HepG2 (cell line): ENCODE results near the gene PRPSAP1. TPM values are rescaled to one million over a fixed set of nuclear protein-coding genes. Genes with fewer than 3 reads are reported as not detected.
A peak's percentile ranks its signal among the peaks of the same experiment; 100 is the strongest.

Experiments used
- CENPT ChIP-seq: sonication (generic); formaldehyde crosslinking; IDR thresholded peaks from 2 replicates; pipeline ENCODE4 v1.8.0; 2022; ENCODE audit warnings: low read depth, mild to moderate bottlenecking, moderate library complexity, missing genetic modification reagents
- EED ChIP-seq: sonication (generic); formaldehyde crosslinking; IDR thresholded peaks from 2 replicates; pipeline ENCODE4 v1.5.0; 2020; ENCODE audit warnings: mild to moderate bottlenecking, missing genetic modification reagents
- GABPA ChIP-seq, 2 experiments: IDR thresholded peaks; 2 replicates each; pipeline ENCODE4 v1.6.1; 2011 to 2016; ENCODE audit warnings: low read depth in 2 of 2, low read length in 1 of 2, missing biosample characterization in 1 of 2, missing genetic modification characterization in 1 of 2
- PREB ChIP-seq: sonication (generic); formaldehyde crosslinking; IDR thresholded peaks from 2 replicates; pipeline ENCODE4 v1.4.0; 2020; ENCODE audit warnings: missing genetic modification reagents
- TAF15 ChIP-seq: fragments of 200-400 bp; formaldehyde crosslinking; IDR thresholded peaks from one replicate; pipeline ENCODE4 v1.6.1; 2018; ENCODE audit warnings: mild to moderate bottlenecking, low read depth, low read length; ENCODE audit not compliant: poor library complexity, severe bottlenecking
- TEF ChIP-seq: sonication (generic); formaldehyde crosslinking; IDR thresholded peaks from 2 replicates; pipeline ENCODE4 v1.5.0; 2020; ENCODE audit warnings: missing genetic modification reagents
- ZBTB33 ChIP-seq: sonication (generic); formaldehyde crosslinking; IDR thresholded peaks from 2 replicates; pipeline ENCODE4 v1.4.0; 2020; ENCODE audit warnings: missing genetic modification reagents
- ZBTB7B ChIP-seq: sonication (generic); formaldehyde crosslinking; IDR thresholded peaks from 2 replicates; pipeline ENCODE4 v1.4.0; 2020; ENCODE audit warnings: missing genetic modification reagents
- ZNF335 ChIP-seq: sonication (generic); formaldehyde crosslinking; IDR thresholded peaks from 2 replicates; pipeline ENCODE4 v1.4.0; 2020; ENCODE audit warnings: missing genetic modification reagents
- ZNF484 ChIP-seq: sonication (generic); formaldehyde crosslinking; IDR thresholded peaks from 2 replicates; pipeline ENCODE4 v1.5.1; 2020; ENCODE audit warnings: mild to moderate bottlenecking, low read depth, missing genetic modification reagents, borderline replicate concordance
- ZNF543 ChIP-seq: sonication (generic); formaldehyde crosslinking; IDR thresholded peaks from 2 replicates; pipeline ENCODE4 v1.4.0; 2020; ENCODE audit warnings: mild to moderate bottlenecking, missing genetic modification reagents
- ZNF552 ChIP-seq: sonication (generic); formaldehyde crosslinking; IDR thresholded peaks from 2 replicates; pipeline ENCODE4 v1.9.0; 2022; ENCODE audit warnings: missing genetic modification reagents, mild to moderate bottlenecking, borderline replicate concordance
- ZNF660 ChIP-seq: sonication (generic); formaldehyde crosslinking; IDR thresholded peaks from 2 replicates; pipeline ENCODE4 v1.5.1; 2020; ENCODE audit warnings: mild to moderate bottlenecking, low read depth, missing genetic modification reagents, borderline replicate concordance
- polyA plus RNA-seq, 8 experiments: library from polyadenylated mRNA; depleted of rRNA in 3 of 8; stranded (reverse) in 7 of 8; unstranded in 1 of 8; fragments of >200 nt; fragmentation: Illumina TruSeq in 4 of 8; extraction: Trizol in 4 of 8; gene quantifications; 2 replicates each; pipeline versions ENCODE4 v1.2.1 to v1.2.3, GENCODE V29; 2011 to 2016; ENCODE audit warnings: low read depth in 4 of 8, missing spikeins in 1 of 8, mixed read lengths in 1 of 8; ENCODE audit not compliant: insufficient read depth in 1 of 8
- total RNA-seq, 5 experiments: library from RNA; depleted of rRNA; stranded (reverse); fragments of >200 nt; fragmentation: Illumina TruSeq; extraction: Trizol; gene quantifications; 2 replicates each; pipeline ENCODE4 v1.2.3, GENCODE V29; 2016; ENCODE audit warnings: low read depth in 1 of 5
- TF ChIP-seq, protein P1 (sequence below): sonication (generic); formaldehyde crosslinking; IDR thresholded peaks from 2 replicates; pipeline ENCODE4 v1.4.0; 2020; ENCODE audit warnings: mild to moderate bottlenecking, missing genetic modification reagents
- TF ChIP-seq, protein P2 (sequence below): sonication (generic); formaldehyde crosslinking; IDR thresholded peaks from 2 replicates; pipeline ENCODE4 v1.5.1; 2020; ENCODE audit warnings: missing genetic modification reagents, mild to moderate bottlenecking, borderline replicate concordance
- TF ChIP-seq, protein P3 (sequence below): sonication (generic); formaldehyde crosslinking; IDR thresholded peaks from 2 replicates; pipeline ENCODE4 v1.4.0; 2020; ENCODE audit warnings: mild to moderate bottlenecking, missing genetic modification reagents
- TF ChIP-seq, protein P4 (sequence below): sonication (generic); formaldehyde crosslinking; IDR thresholded peaks from 2 replicates; pipeline ENCODE4 v1.4.0; 2020; ENCODE audit warnings: missing genetic modification reagents, borderline replicate concordance

The PRPSAP1 gene
- total and polyA plus RNA-seq, 2 of the 13 experiments (the other 11 are each of a cell fraction or from before 2014, with no cell fraction given), result 91.1 to 314 TPM

GRCh38 chr17:76351526-76352071 is 2.1 kb downstream of the PRPSAP1 start (continued):
- TF ChIP-seq ZBTB7B (peak; percentile 33; the same call in 1 of the 2 replicates), ZNF335 (peak; percentile 23; the same call in 1 of the 2 replicates), ZNF543 (CRISPR knock-in tag) (no peak), ZNF552 (no peak), GABPA (IDR thresholded peaks at IDR 0.05; ENCODE audit: low read depth, low read length) (no peak), GABPA (CRISPR knock-in tag; IDR thresholded peaks at IDR 0.05; ENCODE audit: low read depth) (no peak), CENPT (CRISPR knock-in tag) (no peak), TEF (CRISPR knock-in tag) (no peak), EED (CRISPR knock-in tag) (no peak), ZBTB33 (CRISPR knock-in tag) (no peak), ZNF660 (CRISPR knock-in tag) (no peak), ZNF484 (CRISPR knock-in tag) (no peak), TAF15 (no peak), PREB (no peak)
- TF ChIP-seq, protein P1, sequence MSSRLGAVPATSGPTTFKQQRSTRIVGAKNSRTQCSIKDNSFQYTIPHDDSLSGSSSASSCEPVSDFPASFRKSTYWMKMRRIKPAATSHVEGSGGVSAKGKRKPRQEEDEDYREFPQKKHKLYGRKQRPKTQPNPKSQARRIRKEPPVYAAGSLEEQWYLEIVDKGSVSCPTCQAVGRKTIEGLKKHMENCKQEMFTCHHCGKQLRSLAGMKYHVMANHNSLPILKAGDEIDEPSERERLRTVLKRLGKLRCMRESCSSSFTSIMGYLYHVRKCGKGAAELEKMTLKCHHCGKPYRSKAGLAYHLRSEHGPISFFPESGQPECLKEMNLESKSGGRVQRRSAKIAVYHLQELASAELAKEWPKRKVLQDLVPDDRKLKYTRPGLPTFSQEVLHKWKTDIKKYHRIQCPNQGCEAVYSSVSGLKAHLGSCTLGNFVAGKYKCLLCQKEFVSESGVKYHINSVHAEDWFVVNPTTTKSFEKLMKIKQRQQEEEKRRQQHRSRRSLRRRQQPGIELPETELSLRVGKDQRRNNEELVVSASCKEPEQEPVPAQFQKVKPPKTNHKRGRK (CRISPR knock-in tag), result no peak
- TF ChIP-seq, protein P2, sequence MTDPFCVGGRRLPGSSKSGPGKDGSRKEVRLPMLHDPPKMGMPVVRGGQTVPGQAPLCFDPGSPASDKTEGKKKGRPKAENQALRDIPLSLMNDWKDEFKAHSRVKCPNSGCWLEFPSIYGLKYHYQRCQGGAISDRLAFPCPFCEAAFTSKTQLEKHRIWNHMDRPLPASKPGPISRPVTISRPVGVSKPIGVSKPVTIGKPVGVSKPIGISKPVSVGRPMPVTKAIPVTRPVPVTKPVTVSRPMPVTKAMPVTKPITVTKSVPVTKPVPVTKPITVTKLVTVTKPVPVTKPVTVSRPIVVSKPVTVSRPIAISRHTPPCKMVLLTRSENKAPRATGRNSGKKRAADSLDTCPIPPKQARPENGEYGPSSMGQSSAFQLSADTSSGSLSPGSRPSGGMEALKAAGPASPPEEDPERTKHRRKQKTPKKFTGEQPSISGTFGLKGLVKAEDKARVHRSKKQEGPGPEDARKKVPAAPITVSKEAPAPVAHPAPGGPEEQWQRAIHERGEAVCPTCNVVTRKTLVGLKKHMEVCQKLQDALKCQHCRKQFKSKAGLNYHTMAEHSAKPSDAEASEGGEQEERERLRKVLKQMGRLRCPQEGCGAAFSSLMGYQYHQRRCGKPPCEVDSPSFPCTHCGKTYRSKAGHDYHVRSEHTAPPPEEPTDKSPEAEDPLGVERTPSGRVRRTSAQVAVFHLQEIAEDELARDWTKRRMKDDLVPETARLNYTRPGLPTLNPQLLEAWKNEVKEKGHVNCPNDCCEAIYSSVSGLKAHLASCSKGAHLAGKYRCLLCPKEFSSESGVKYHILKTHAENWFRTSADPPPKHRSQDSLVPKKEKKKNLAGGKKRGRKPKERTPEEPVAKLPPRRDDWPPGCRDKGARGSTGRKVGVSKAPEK (CRISPR knock-in tag), result peak; percentile 69; the same call in 1 of the 2 replicates
- TF ChIP-seq, protein P3, sequence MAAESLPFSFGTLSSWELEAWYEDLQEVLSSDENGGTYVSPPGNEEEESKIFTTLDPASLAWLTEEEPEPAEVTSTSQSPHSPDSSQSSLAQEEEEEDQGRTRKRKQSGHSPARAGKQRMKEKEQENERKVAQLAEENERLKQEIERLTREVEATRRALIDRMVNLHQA (CRISPR knock-in tag), result no peak
- TF ChIP-seq, protein P4, sequence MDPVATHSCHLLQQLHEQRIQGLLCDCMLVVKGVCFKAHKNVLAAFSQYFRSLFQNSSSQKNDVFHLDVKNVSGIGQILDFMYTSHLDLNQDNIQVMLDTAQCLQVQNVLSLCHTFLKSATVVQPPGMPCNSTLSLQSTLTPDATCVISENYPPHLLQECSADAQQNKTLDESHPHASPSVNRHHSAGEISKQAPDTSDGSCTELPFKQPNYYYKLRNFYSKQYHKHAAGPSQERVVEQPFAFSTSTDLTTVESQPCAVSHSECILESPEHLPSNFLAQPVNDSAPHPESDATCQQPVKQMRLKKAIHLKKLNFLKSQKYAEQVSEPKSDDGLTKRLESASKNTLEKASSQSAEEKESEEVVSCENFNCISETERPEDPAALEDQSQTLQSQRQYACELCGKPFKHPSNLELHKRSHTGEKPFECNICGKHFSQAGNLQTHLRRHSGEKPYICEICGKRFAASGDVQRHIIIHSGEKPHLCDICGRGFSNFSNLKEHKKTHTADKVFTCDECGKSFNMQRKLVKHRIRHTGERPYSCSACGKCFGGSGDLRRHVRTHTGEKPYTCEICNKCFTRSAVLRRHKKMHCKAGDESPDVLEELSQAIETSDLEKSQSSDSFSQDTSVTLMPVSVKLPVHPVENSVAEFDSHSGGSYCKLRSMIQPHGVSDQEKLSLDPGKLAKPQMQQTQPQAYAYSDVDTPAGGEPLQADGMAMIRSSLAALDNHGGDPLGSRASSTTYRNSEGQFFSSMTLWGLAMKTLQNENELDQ (CRISPR knock-in tag), result no peak
